GM19372 (cell line): ENCODE data around the gene JSRP1.

Source experiments
- ATAC-seq: cut with Tn5 transposase; IDR thresholded peaks from one replicate; pipeline ENCODE4 v1.9.1; 2021; ENCODE audit warnings: mild to moderate bottlenecking, low read depth, moderate library complexity; ENCODE audit not compliant: unreplicated experiment

The JSRP1 gene

GRCh38 chr19:2221250-2221831 lies 34.9 kb downstream of the JSRP1 start:
- ATAC-seq = no peak

DNA sequence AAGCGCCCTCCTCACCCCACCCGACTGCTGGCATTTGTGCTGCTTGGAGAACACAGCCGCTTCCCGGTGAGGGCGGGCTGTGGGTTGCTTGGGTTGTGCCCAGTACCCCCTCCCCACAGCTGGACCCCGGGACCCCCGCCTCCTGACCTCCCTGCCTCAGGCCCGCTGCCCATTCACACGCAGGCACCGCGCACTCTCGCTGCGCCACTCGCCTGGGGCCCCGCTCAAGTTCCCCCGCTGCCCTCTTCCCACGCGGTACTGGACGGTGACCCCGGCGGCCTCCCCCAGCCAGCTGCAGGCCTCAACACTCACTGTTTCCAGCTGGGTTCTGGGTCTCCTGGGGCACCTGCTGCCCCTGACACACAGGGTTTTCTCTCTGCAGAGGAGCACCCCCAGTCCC lies 36.5 kb downstream of the JSRP1 start:
- ATAC-seq = no peak

- no peak for ATAC-seq
Observed at GRCh38 chr19:2217591-2217990, 38.6 kb downstream of the JSRP1 start.

GRCh38 chr19:2216361-2217225 lies 39.6 kb downstream of the JSRP1 start:
- ATAC-seq = no peak

GRCh38 chr19:2215281-2215751 lies 40.9 kb downstream of the JSRP1 start:
- ATAC-seq = no peak

GRCh38 chr19:2214251-2214650 lies 42.0 kb downstream of the JSRP1 start:
- ATAC-seq = no peak

DNA sequence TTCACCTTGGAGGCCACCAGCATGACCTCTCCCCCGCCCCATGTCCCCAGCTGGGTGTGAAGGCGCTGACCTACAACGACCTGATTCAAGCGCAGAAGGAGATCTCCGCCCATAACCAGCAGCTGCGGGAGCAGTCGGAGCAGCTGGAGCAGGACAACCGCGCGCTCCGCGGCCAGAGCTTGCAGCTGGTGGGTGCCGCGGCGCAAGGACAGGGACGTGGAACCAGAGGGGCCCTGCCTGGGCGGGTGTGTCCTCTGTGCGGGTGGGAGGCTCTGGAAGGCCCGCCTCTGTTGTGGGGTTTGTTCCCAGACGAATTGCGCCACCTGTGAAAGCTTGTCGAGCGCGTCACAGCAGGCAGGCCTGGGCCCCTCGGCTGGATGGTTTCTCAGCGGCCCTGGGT lies 42.4 kb downstream of the JSRP1 start:
- no peak for ATAC-seq

- ATAC-seq = no peak
Observed at GRCh38 chr19:2212861-2213711, 43.1 kb downstream of the JSRP1 start.

DNA sequence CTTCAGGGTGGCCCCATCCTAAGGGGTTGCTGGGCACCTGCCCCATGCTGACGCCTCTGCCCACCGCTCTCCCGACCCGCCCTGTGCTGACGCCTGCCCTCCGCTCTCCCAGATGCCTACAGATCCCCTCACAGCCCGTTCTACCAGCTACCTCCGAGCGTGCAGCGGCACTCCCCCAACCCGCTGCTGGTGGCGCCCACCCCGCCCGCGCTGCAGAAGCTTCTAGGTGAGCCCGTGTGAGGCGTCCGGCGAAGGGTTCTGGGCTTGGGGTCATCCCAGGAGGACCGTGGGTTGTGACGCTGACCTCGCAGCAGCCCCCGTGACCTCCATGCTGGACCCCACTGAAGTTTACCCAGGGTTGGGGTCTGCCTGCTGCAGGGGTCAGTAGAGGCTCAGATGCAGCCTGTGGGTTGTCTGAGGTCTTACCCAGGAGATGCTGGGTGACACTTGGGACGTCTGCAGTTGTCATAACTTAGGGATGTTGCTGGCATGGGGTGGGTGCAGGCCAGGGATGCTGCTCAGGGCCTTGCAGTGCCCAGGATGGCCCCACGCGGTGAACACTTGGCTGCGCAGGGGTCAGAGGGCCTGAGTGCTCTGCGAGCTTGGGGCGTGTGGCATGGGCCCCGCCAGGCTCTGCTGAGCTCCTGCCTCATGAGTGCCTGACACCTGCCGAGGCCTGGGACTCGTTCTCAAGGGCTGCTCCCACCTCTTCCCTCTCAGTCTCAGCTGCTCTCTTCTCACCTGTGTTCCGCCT lies 45.1 kb downstream of the JSRP1 start:
- no peak for ATAC-seq

GRCh38 chr19:2210206-2210605 lies 46.0 kb downstream of the JSRP1 start:
- no peak for ATAC-seq

GRCh38 chr19:2209408-2209807 lies 46.8 kb downstream of the JSRP1 start:
- no peak for ATAC-seq

DNA sequence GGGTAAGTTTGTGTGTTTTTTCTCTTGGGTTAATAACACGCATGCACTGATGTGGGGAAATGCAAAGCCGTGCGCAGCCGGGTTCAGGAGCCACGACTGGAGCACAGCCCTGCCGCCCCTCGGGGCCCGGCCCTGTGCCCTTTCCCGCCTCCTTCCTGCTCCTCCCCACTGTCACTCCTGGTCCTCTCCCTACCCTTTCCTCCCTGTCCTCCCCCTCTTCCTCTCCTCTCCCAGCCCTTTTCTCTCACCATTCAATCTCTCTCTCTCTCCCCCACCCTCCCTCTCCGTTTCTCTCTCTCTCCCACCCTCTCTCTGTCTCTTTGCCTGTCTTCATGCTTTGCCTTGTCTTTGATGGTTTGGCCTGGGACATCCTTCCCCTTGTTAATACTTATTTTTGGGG lies 47.2 kb downstream of the JSRP1 start:
- ATAC-seq = no peak

DNA sequence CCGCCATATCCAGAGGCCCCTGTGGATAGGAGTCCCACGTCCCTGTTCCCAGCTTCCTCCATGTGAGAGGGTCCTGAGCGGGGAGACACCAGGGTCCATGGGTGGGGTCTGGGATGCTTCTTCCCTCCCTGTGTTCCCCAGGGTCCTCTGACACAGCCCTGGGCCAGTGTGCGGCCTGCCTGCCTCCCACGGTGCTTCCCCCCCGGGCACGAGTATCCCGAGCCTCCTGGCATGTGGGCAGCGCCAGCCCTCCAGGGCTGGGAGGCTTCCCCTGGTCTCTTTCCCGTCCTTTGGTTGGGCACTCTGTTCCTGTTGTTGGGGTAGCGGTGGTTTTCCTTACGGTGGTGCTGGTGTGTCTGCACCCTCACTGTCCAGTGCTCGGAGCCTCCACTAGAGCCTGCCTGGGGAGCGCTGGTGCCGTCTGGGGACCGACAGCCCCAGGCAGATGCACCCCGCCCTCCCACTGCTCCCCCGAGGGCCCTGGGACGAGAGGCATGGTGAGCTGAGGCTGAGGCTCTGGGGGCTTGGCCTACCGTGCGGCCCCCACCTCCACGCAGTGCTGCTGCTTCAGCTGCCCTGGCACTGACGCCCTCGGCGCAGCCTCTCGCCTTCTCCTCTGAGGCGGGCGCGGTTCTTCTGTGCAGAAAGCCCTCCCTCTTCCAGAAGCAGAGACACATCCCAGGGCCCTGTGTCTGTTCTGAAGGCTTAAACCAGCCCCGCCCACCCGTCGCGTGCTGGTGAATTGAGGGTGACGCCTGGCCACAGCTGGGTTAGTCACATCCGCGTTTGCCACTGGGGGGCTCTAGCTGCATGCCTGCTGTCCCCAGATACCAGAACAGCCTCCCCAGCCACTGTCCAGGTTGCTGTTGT lies 48.0 kb downstream of the JSRP1 start:
- ATAC-seq = no peak

DNA sequence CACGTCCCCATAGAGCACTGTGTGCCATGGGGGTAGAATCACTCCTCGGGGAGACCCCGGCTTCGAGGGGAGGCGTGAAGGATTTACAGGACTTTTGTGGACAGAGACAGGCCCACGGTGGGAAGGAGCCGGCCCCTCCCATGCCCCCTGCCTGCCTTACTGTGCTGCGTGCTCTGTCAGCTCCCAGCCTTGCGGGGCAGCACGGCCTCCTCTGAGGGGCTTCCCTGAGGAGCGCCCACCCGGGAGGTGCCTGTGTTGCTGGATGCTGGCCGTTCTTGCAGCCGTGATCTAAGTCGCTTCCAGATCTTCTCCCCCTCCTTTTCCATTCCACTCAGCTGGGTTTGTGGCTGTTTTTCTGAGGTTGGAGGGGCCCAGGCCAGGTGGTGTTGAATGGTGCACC lies 49.2 kb downstream of the JSRP1 start:
- no peak for ATAC-seq

GRCh38 chr19:2202366-2202765 lies 53.9 kb downstream of the JSRP1 start:
- no peak for ATAC-seq
